ENCODE measurements around the gene TGIF2. TPM values are rescaled to one million over a fixed set of nuclear protein-coding genes. Genes with fewer than 3 reads are reported as not detected.

The TGIF2 gene
- total RNA-seq, 2 donors from 2014 or later = 33.4 to 39.0 TPM

GRCh38 chr20:36591854-36592641 lies 18.7 kb downstream of the TGIF2 start:
- peak; percentile 64 for DNase-seq
- Histone ChIP-seq H3K4me1 (ENCODE audit: control insufficient read depth, insufficient read depth, low read length) (peaks cover 13% of the 10 kb centered on the region), H3K27ac (ENCODE audit: low read depth, low read length) (peak overlapping the region; percentile 34), H3K4me3 (ENCODE audit: low read length) (peak overlapping the region; percentile 24), H3K27me3 (ENCODE audit: control insufficient read depth, insufficient read depth, low read length, poor library complexity, severe bottlenecking) (no peaks in the 10 kb centered on the region), H3K36me3 (ENCODE audit: control insufficient read depth, insufficient read depth, low read length) (peaks cover 56% of the 10 kb centered on the region), H3K9me3 (ENCODE audit: control insufficient read depth, low read length) (no peaks in the 10 kb centered on the region), H3K9ac (ENCODE audit: extremely low read depth, low read length, poor library complexity, severe bottlenecking) (peak overlapping the region; percentile 9)
- peaks cover 27% of the 10 kb centered on the region for H3K9me3 Mint-ChIP-seq
- H3K36me3 Mint-ChIP-seq (ENCODE audit: low read depth) = peaks cover 63% of the 10 kb centered on the region
- H3K4me3 Mint-ChIP-seq = no peak overlapping the region
- 68 to 77% methylated on average over 8 to 9 of the region's 9 CpGs for WGBS, 2 experiments (ENCODE audit: insufficient coverage in 1 of 2, insufficient read length in 1 of 2)
- H3K4me1 Mint-ChIP-seq = peaks cover 3% of the 10 kb centered on the region
- H3K27ac Mint-ChIP-seq = no peak overlapping the region
- no peaks in the 10 kb centered on the region for H3K27me3 Mint-ChIP-seq (ENCODE audit: insufficient read depth)
- TF ChIP-seq CTCF (conservative IDR thresholded peaks at IDR 0.05) = peak; percentile 47

GRCh38 chr20:36593347-36593929 lies 20.0 kb downstream of the TGIF2 start:
- H3K36me3 ChIP-seq (ENCODE audit: control insufficient read depth, insufficient read depth, low read length) = peaks cover 49% of the 10 kb centered on the region
- H3K27ac ChIP-seq (ENCODE audit: low read depth, low read length) = no peak overlapping the region
- 90 to 97% methylated on average over 2 to 5 of the region's 5 CpGs for WGBS, 2 experiments (ENCODE audit: insufficient coverage in 1 of 2, insufficient read length in 1 of 2)
- DNase-seq = no peak
- H3K4me1 ChIP-seq (ENCODE audit: control insufficient read depth, insufficient read depth, low read length) = peaks cover 13% of the 10 kb centered on the region
- no peaks in the 10 kb centered on the region for H3K27me3 Mint-ChIP-seq (ENCODE audit: insufficient read depth)
- H3K9ac ChIP-seq (ENCODE audit: extremely low read depth, low read length, poor library complexity, severe bottlenecking) = no peak overlapping the region
- no peaks in the 10 kb centered on the region for H3K9me3 ChIP-seq (ENCODE audit: control insufficient read depth, low read length)
- H3K27me3 ChIP-seq (ENCODE audit: control insufficient read depth, insufficient read depth, low read length, poor library complexity, severe bottlenecking) = no peaks in the 10 kb centered on the region
- peaks cover 56% of the 10 kb centered on the region for H3K36me3 Mint-ChIP-seq (ENCODE audit: low read depth)
- peaks cover 6% of the 10 kb centered on the region for H3K4me1 Mint-ChIP-seq
- peaks cover 27% of the 10 kb centered on the region for H3K9me3 Mint-ChIP-seq
- H3K4me3 ChIP-seq (ENCODE audit: low read length) = no peak overlapping the region
- no peak overlapping the region for H3K4me3 Mint-ChIP-seq
- no peak for TF ChIP-seq CTCF (conservative IDR thresholded peaks at IDR 0.05)
- no peak overlapping the region for H3K27ac Mint-ChIP-seq

- 89 to 94% methylated on average over 4 to 5 of the region's 5 CpGs for WGBS, 2 experiments (ENCODE audit: insufficient coverage in 1 of 2, insufficient read length in 1 of 2)
- Mint-ChIP-seq H3K4me1 (peaks cover 16% of the 10 kb centered on the region), H3K4me3 (no peak overlapping the region), H3K27me3 (ENCODE audit: insufficient read depth) (no peaks in the 10 kb centered on the region), H3K36me3 (ENCODE audit: low read depth) (peaks cover 4% of the 10 kb centered on the region), H3K27ac (no peak overlapping the region), H3K9me3 (no peaks in the 10 kb centered on the region)
- Histone ChIP-seq H3K36me3 (ENCODE audit: control insufficient read depth, insufficient read depth, low read length) (peaks cover 3% of the 10 kb centered on the region), H3K27me3 (ENCODE audit: control insufficient read depth, insufficient read depth, low read length, poor library complexity, severe bottlenecking) (no peaks in the 10 kb centered on the region), H3K4me1 (ENCODE audit: control insufficient read depth, insufficient read depth, low read length) (peaks cover 3% of the 10 kb centered on the region), H3K4me3 (ENCODE audit: low read length) (no peak overlapping the region), H3K9ac (ENCODE audit: extremely low read depth, low read length, poor library complexity, severe bottlenecking) (no peak overlapping the region), H3K9me3 (ENCODE audit: control insufficient read depth, low read length) (no peaks in the 10 kb centered on the region), H3K27ac (ENCODE audit: low read depth, low read length) (no peak overlapping the region)
- DNase-seq = no peak
- no peak for TF ChIP-seq CTCF (conservative IDR thresholded peaks at IDR 0.05)
These were observed 26.5 kb downstream of the TGIF2 start for GRCh38 chr20:36599912-36600345.

Measured in endodermal cell (in vitro differentiated cells).